Measurements from ENCODE around the gene ZNF467.

Gene ZNF467

DNA sequence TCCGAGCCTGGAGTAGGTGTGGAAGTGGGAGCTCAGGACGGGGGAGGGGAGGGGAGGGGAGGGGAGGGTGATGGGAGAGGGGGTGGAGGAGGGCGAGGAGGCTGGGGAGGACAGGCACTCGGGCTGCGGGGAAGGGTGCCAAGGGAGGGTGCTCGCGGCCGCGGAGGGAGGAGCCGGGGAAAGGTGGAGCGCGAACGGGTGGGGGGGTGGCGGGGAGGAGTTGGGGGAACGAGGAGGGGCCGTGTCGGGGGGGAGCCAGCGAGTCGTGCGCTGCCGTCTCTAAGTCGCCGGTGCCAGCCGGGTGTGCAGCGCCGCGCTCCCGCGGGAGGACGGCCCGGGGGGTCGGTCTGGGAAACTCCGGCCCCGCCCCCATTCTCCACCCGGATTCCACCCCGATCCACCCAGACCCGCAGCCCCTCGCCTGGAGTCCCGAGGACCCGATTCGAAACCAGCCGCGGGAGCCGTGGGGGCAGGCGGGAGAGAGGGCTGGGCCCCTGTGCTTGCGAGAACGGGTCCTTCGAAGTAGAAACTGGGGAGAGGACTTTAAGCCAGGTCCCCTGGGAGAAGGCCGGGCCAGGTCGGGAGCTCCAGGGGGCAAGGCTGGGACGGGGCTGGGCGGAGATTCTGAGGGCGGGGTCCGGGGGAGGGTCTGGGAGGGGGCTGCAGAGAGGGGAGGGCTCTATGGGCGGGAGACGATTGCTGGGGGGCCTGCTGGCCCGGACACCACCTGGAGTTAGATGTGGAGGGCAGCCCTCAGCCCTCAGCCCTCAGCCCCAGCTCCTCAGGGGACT lies at the start of gene ZNF467:
TSS of gene ZNF467 (minus strand) at position 143 of the 791 bp plus-strand sequence. CDS start 2,556 bp downstream, outside the sequence.
- DNase-seq (ENCODE audit: low read depth in 2 of 2) = no peak

GRCh38 chr7:149822353-149822943 lies 49.1 kb upstream of the ZNF467 start:
- no peak for DNase-seq (ENCODE audit: low read depth in 2 of 2)

DNA sequence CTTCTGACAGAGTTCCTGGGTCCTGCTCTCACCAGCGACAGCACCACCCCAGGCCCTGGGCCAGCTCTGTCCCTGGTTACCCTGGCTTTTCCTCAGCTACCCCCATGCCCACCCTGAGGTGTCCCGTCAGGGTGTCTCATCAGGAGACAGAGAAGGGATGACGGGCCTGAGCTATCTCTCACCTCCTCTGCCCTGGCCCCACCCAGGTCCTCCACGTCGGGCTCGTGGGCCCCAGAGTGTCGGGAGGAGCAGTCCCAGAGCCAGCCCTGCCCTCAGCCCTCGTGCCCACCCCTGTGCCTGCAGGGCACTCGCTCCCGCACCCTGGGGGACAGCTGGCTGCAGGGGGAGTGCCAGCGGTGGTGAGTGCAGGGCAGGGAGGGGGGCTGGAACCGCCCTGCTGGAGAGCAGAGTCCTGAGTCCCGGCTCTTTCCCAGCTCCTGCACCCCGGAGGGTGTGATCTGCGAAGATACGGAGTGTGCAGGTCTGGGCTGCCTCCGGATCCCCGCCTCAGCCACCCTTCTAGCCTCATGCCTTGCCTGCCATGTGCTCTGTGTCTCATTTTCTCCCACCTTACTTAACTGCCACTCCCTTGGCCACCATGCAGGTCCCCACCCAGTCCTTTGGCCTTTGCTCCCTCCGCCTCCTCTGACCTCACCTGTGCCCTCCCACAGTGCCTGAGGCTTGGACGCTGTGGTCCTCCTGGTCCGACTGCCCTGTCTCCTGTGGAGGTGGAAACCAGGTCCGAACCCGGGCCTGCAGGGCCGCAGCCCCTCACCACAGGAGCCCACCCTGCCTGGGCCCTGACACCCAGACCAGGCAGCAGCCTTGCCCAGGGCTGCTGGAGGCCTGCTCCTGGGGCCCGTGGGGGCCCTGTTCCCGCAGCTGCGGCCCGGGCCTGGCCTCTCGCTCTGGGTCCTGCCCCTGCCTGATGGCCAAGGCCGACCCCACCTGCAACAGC lies 48.1 kb upstream of the ZNF467 start:
- no peak for DNase-seq (ENCODE audit: low read depth in 2 of 2)

DNA sequence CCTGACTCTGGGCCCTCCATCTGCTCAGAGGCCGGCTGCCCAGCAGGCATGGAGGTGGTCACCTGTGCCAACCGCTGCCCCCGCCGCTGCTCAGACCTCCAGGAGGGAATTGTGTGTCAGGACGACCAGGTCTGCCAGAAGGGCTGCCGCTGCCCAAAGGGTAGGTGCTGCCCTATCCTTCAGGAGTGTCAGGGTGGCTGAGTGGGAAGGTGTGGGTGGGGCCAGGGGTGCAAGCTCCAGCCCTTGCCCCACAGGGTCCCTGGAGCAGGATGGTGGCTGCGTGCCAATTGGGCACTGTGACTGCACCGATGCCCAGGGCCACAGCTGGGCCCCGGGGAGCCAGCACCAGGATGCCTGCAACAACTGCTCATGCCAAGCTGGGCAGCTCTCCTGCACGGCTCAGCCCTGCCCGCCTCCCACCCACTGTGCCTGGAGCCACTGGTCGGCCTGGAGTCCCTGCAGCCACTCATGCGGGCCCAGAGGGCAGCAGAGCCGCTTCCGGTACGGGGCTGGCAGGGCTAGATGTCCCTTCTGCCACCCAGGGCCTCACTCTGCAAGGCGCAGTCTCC lies 47.3 kb upstream of the ZNF467 start:
- DNase-seq (ENCODE audit: low read depth in 2 of 2) = no peak

DNA sequence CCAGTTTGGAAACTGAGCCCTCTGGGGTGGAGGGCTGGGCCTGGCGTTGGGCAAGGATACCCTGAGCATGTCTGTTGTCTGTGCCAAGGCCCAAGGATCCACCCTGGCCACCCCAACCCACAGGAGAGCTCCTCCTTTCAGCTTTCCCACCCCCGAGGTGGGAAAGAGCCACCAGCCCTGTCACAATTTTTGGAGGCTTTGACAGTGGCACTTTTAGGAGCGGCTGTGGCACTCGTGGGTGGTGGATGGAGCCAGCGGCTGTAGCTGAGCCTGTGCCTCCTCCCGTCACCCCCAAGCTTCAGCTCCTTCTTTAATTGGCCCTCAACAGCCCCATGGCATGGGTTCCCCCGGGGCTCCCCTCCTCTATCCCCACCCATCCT lies 46.6 kb upstream of the ZNF467 start:
- no peak for DNase-seq (ENCODE audit: low read depth in 2 of 2)

- no peak for DNase-seq (ENCODE audit: low read depth in 2 of 2)
These were observed 46.0 kb upstream of the ZNF467 start for GRCh38 chr7:149819141-149819960.

GRCh38 chr7:149818536-149818840 lies 45.1 kb upstream of the ZNF467 start:
- no peak for DNase-seq (ENCODE audit: low read depth in 2 of 2)

- DNase-seq (ENCODE audit: low read depth in 2 of 2) = no peak
These were observed 44.6 kb upstream of the ZNF467 start for GRCh38 chr7:149817836-149818535.

DNA sequence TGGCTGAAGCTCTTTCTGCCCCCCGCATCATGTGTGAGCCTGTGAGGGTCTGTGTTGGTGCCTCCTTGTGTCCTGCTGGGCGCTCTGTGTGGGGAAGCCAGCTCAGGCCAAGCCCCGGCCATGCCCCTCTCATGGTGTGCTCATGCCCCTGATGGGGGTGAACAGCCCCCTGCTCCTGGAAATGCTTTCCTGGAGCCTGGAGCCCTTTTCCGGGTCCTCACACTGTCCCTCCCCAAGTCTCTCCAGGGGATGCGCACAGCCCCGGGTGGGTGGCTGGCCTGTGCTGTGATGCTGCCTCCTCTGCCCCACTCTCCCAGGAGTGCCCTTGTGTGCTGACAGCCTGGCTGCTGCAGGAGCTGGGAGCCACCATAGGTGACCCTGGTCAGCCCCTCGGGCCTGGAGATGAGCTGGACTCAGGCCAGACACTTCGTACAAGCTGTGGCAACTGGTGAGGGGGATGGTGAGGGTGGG lies 43.9 kb upstream of the ZNF467 start:
- no peak for DNase-seq (ENCODE audit: low read depth in 2 of 2)

- no peak for DNase-seq (ENCODE audit: low read depth in 2 of 2)
These were observed 43.4 kb upstream of the ZNF467 start for GRCh38 chr7:149816794-149817193.

DNA sequence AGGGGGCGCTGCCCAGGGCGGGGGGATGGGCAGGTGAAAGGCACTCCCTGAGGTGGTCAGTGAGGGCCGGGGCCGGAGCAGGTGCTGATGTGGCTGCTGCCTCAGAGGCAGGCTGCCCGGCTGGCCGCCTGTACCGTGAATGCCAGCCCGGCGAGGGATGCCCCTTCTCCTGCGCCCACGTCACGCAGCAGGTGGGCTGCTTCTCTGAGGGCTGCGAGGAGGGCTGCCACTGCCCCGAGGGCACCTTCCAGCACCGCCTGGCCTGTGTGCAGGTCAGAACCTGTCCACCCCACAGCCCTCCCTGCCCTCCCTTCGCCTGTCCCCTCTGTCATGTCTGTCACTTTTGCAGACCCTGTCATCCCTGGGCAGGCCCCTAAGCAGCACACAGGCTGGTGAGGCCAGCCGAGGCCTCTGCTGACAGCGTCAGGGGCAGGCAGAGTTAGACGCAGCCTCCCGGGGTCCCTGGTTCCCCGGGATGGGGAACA lies 42.9 kb upstream of the ZNF467 start:
- no peak for DNase-seq (ENCODE audit: low read depth in 2 of 2)

- DNase-seq (ENCODE audit: low read depth in 2 of 2) = no peak
These were observed 42.4 kb upstream of the ZNF467 start for GRCh38 chr7:149815661-149816266.

- no peak for DNase-seq (ENCODE audit: low read depth in 2 of 2)
These were observed 41.7 kb upstream of the ZNF467 start for GRCh38 chr7:149815121-149815520.

DNA sequence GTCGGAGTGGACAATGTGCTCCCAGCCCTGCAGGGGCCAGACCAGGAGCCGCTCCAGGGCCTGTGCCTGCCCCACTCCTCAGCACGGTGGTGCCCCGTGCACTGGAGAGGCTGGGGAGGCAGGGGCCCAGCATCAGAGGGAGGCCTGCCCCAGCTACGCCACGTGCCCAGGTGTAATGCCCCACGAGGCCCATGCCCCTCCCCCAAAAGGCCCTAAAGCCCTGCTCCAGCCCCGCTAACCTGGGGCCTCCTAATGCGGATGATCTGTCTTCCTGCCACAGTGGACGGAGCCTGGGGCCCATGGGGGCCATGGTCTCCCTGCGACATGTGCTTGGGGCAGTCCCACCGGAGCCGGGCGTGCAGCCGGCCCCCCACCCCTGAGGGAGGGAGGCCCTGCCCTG lies 41.1 kb upstream of the ZNF467 start:
- no peak for DNase-seq (ENCODE audit: low read depth in 2 of 2)

- DNase-seq (ENCODE audit: low read depth in 2 of 2) = no peak
These were observed 40.1 kb upstream of the ZNF467 start for GRCh38 chr7:149813254-149814035.

GRCh38 chr7:149811831-149812490 lies 38.6 kb upstream of the ZNF467 start:
- DNase-seq (ENCODE audit: low read depth in 2 of 2) = no peak

- no peak for DNase-seq (ENCODE audit: low read depth in 2 of 2)
These were observed 37.8 kb upstream of the ZNF467 start for GRCh38 chr7:149811221-149811620.

GRCh38 chr7:149809215-149809614 lies 35.8 kb upstream of the ZNF467 start:
- no peak for DNase-seq (ENCODE audit: low read depth in 2 of 2)

- DNase-seq (ENCODE audit: low read depth in 2 of 2) = no peak
These were observed 34.9 kb upstream of the ZNF467 start for GRCh38 chr7:149808311-149808710.

Measured in stimulated activated CD8-positive, alpha-beta memory T cell treated with anti-CD3 and anti-CD28 coated beads, Interleukin-15, amount 100 ng/mL, for 4 hours (primary cell).